Subcutaneous abdominal adipose tissue (tissue), 5 donors: Measurements from ENCODE around the gene PLCG2.

ENCODE experiments used
- H3K27ac ChIP-seq: one replicate; pipeline ENCODE4 v1.7.0; 2013; ENCODE audit warnings: low read depth, mild to moderate bottlenecking, inconsistent platforms, low read length, moderate library complexity
- H3K27me3 ChIP-seq, 5 donors: one replicate each; pipeline ENCODE4 v1.7.0; 2013; ENCODE audit warnings: low read length in 5 of 5, inconsistent platforms in 1 of 5; ENCODE audit not compliant: control insufficient read depth in 5 of 5, insufficient read depth in 4 of 5
- H3K36me3 ChIP-seq, 5 donors: one replicate each; pipeline ENCODE4 v1.7.0; 2013; ENCODE audit warnings: low read length in 5 of 5; ENCODE audit not compliant: control insufficient read depth in 5 of 5, insufficient read depth in 5 of 5
- H3K4me1 ChIP-seq, 5 donors: one replicate each; pipeline ENCODE4 v1.7.0; 2013; ENCODE audit warnings: low read length in 5 of 5, mild to moderate bottlenecking in 3 of 5, moderate library complexity in 1 of 5; ENCODE audit not compliant: control insufficient read depth in 5 of 5, insufficient read depth in 5 of 5
- H3K4me3 ChIP-seq, 5 donors: one replicate each; pipeline ENCODE4 v1.7.0; 2013; ENCODE audit warnings: low read length in 5 of 5, low read depth in 1 of 5
- H3K9ac ChIP-seq, 5 donors: one replicate each; pipeline ENCODE4 v1.7.0; 2013; ENCODE audit warnings: low read length in 5 of 5, mild to moderate bottlenecking in 4 of 5, moderate library complexity in 3 of 5
- H3K9me3 ChIP-seq, 5 donors: one replicate each; pipeline ENCODE4 v1.7.0; 2013; ENCODE audit warnings: low read length in 5 of 5; ENCODE audit not compliant: control insufficient read depth in 5 of 5
- donor health status: healthy.
- donor health status: healthy.
- donor health status: healthy.
- donor health status: healthy.
- donor health status: healthy.

The PLCG2 gene

GRCh38 chr16:81846105-81846504 is 67.0 kb downstream of the PLCG2 start:
- H3K36me3 ChIP-seq = no peaks in the 10 kb centered on the region
- peaks cover 0 to 6% (median 0%) of the 10 kb centered on the region in 5 donors for H3K9me3 ChIP-seq
- no peaks in the 10 kb centered on the region for H3K27me3 ChIP-seq
- no peak overlapping the region for H3K9ac ChIP-seq
- peaks cover 0 to 3% (median 0%) of the 10 kb centered on the region in 5 donors for H3K4me1 ChIP-seq
- H3K4me3 ChIP-seq = no peak overlapping the region
- H3K27ac ChIP-seq = no peak overlapping the region

GRCh38 chr16:81848306-81848853 is 69.3 kb downstream of the PLCG2 start:
- Histone ChIP-seq H3K9me3 (peaks cover 0 to 6% (median 0%) of the 10 kb centered on the region in 5 donors), H3K27ac (no peak overlapping the region), H3K36me3 (no peaks in the 10 kb centered on the region), H3K4me3 (no peak overlapping the region), H3K4me1 (no peaks in the 10 kb centered on the region), H3K27me3 (no peaks in the 10 kb centered on the region), H3K9ac (no peak overlapping the region)

DNA sequence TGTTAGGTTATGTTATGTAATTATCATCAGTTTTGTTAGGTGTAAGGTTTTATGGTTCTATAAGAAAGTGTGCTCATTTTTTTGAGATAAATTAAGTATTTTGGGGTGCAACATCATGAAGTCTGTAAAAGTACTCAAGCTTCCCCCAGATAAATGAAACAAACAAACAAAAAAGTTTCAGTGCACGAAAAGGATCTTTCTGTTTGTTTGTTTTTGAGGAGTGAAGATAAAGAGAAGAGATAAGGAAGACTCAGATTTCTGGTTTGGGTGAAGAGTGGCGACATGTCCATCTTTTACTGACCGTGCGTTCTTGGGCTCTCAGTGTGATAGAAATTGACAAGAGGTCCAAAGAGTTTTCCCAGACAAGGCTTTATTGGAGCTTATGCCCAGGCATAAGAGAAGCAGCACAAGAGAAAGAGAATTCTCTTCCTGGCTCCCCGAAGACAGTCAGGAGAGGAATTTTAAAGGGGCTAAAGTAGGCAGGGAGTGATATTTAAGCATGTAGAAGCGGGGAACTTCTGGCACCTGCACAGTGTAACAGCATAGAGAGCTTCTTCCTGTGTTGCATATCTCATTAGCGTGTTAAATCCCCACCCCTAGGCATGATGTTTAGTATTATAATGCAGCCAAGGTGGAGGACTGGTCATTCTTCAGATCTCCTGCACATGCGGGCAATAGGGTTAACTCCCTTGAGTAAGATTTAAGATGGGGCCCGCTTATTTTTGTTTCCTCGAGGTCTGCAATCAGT is 71.3 kb downstream of the PLCG2 start:
- H3K27me3 ChIP-seq = no peaks in the 10 kb centered on the region
- H3K4me3 ChIP-seq = no peak overlapping the region
- H3K36me3 ChIP-seq = no peaks in the 10 kb centered on the region
- H3K9me3 ChIP-seq = peaks cover 0 to 6% (median 0%) of the 10 kb centered on the region in 5 donors
- H3K9ac ChIP-seq = no peak overlapping the region
- no peaks in the 10 kb centered on the region for H3K4me1 ChIP-seq
- H3K27ac ChIP-seq = no peak overlapping the region

GRCh38 chr16:81852347-81852746 is 73.3 kb downstream of the PLCG2 start:
- Histone ChIP-seq H3K9me3 (no peaks in the 10 kb centered on the region), H3K9ac (no peak overlapping the region), H3K36me3 (peaks cover 0 to 13% (median 3%) of the 10 kb centered on the region in 5 donors), H3K27me3 (no peaks in the 10 kb centered on the region), H3K27ac (no peak overlapping the region), H3K4me1 (no peaks in the 10 kb centered on the region), H3K4me3 (no peak overlapping the region)

- no peak overlapping the region for H3K27ac ChIP-seq
- H3K9ac ChIP-seq = no peak overlapping the region
- H3K4me1 ChIP-seq = no peaks in the 10 kb centered on the region
- no peaks in the 10 kb centered on the region for H3K27me3 ChIP-seq
- peaks cover 0 to 24% (median 3%) of the 10 kb centered on the region in 5 donors for H3K36me3 ChIP-seq
- no peak overlapping the region for H3K4me3 ChIP-seq
- no peaks in the 10 kb centered on the region for H3K9me3 ChIP-seq
These were observed 76.6 kb downstream of the PLCG2 start for GRCh38 chr16:81855552-81856153.

GRCh38 chr16:81860287-81861266 is 81.5 kb downstream of the PLCG2 start:
- H3K27me3 ChIP-seq = peaks cover 0 to 6% (median 4%) of the 10 kb centered on the region in 5 donors
- H3K36me3 ChIP-seq = peaks cover 0 to 24% (median 3%) of the 10 kb centered on the region in 5 donors
- no peaks in the 10 kb centered on the region for H3K9me3 ChIP-seq
- no peak overlapping the region for H3K9ac ChIP-seq
- H3K4me1 ChIP-seq = peaks cover 0 to 32% (median 6%) of the 10 kb centered on the region in 5 donors
- H3K27ac ChIP-seq = peak overlapping the region; percentile 61
- H3K4me3 ChIP-seq = no peak overlapping the region

- Histone ChIP-seq H3K9me3 (no peaks in the 10 kb centered on the region), H3K4me1 (peaks cover 0 to 38% (median 6%) of the 10 kb centered on the region in 5 donors), H3K27me3 (peaks cover 0 to 6% (median 4%) of the 10 kb centered on the region in 5 donors), H3K36me3 (peaks cover 0 to 14% (median 3%) of the 10 kb centered on the region in 5 donors), H3K27ac (peak overlapping the region; percentile 61), H3K4me3 (peak overlapping the region in 1 of 5 donors; percentile 9), H3K9ac (no peak overlapping the region)
These were observed 82.4 kb downstream of the PLCG2 start for GRCh38 chr16:81861503-81861902.

- peaks cover 0 to 6% (median 4%) of the 10 kb centered on the region in 5 donors for H3K27me3 ChIP-seq
- peak overlapping the region in 2 of 5 donors; percentile 9 to 11 for H3K4me3 ChIP-seq
- no peak overlapping the region for H3K9ac ChIP-seq
- peaks cover 0 to 43% (median 8%) of the 10 kb centered on the region in 5 donors for H3K4me1 ChIP-seq
- H3K36me3 ChIP-seq = peaks cover 0 to 12% (median 3%) of the 10 kb centered on the region in 5 donors
- H3K9me3 ChIP-seq = no peaks in the 10 kb centered on the region
- peak overlapping the region; percentile 61 for H3K27ac ChIP-seq
These were observed 82.8 kb downstream of the PLCG2 start for GRCh38 chr16:81861915-81862314.

GRCh38 chr16:81863630-81864352 is 84.7 kb downstream of the PLCG2 start:
- Histone ChIP-seq H3K36me3 (peaks cover 0 to 4% (median 0%) of the 10 kb centered on the region in 5 donors), H3K4me3 (no peak overlapping the region), H3K4me1 (peaks cover 0 to 49% (median 12%) of the 10 kb centered on the region in 5 donors), H3K9me3 (no peaks in the 10 kb centered on the region), H3K27ac (no peak overlapping the region), H3K27me3 (peaks cover 0 to 6% (median 4%) of the 10 kb centered on the region in 5 donors), H3K9ac (no peak overlapping the region)
